CD4-positive, alpha-beta T cell (primary cell): ENCODE results near the gene TBC1D22A. TPM values are rescaled to one million over a fixed set of nuclear protein-coding genes. Genes with fewer than 3 reads are reported as not detected.
A peak's percentile ranks its signal among the peaks of the same experiment; 100 is the strongest.

ENCODE experiments used
- ATAC-seq: fragments of 200-7000 bp; cut with Tn5 transposase; one replicate; pipeline ENCODE4 v1.10.0; 2022; ENCODE audit warnings: mild to moderate bottlenecking; ENCODE audit not compliant: poor library complexity
- CTCF ChIA-PET: fragments of 350-600 bp; sonication (Branson Sonifier 250); formaldehyde crosslinking; loops from one replicate; lab custom pipeline; 2021; ENCODE audit warnings: antibody characterized with exemption, inconsistent platforms; lab: Charles Lee
- POLR2A ChIA-PET: fragments of 350-600 bp; sonication (Branson Sonifier 250); formaldehyde crosslinking; loops from one replicate; lab custom pipeline; 2021; ENCODE audit warnings: antibody characterized with exemption, inconsistent platforms; lab: Charles Lee
- DNase-seq, 14 experiments: peaks; one replicate each; pipeline ENCODE4 v3.0.0-alpha.2; 2013 to 2020; ENCODE audit warnings: mixed read lengths in 2 of 14
- H3K27ac ChIP-seq, 2 donors: one replicate each; pipeline versions ENCODE4 v1.5.1 to v1.7.0; 2013; ENCODE audit warnings: low read length in 2 of 2, low read depth in 1 of 2, mild to moderate bottlenecking in 1 of 2
- H3K27me3 ChIP-seq, 2 experiments: 1 replicate in 1 of 2; 2 replicates in 1 of 2; pipeline versions ENCODE4 v1.6.1 to v1.7.0; 2013; ENCODE audit warnings: low read length in 2 of 2, control low read depth in 1 of 2, mild to moderate bottlenecking in 1 of 2, moderate library complexity in 1 of 2; ENCODE audit not compliant: insufficient read depth in 2 of 2, control insufficient read depth in 1 of 2
- H3K36me3 ChIP-seq: one replicate; pipeline ENCODE4 v1.6.1; 2013; ENCODE audit warnings: low read length, control low read depth; ENCODE audit not compliant: insufficient read depth
- H3K4me1 ChIP-seq: one replicate; pipeline ENCODE4 v1.6.1; 2013; ENCODE audit warnings: low read length, control low read depth; ENCODE audit not compliant: insufficient read depth
- H3K4me3 ChIP-seq: one replicate; pipeline ENCODE4 v1.5.1; 2013; ENCODE audit warnings: mild to moderate bottlenecking, low read length, moderate library complexity
- H3K9me3 ChIP-seq, 2 experiments: 1 replicate in 1 of 2; 2 replicates in 1 of 2; pipeline versions ENCODE4 v1.6.1 to v1.7.0; 2013; ENCODE audit warnings: low read length in 2 of 2, mild to moderate bottlenecking in 2 of 2, control low read depth in 1 of 2, moderate library complexity in 1 of 2; ENCODE audit not compliant: control insufficient read depth in 1 of 2, insufficient read depth in 1 of 2
- H3K27ac Mint-ChIP-seq: one replicate; pipeline ENCODE4 v1.8.0; 2020; ENCODE audit warnings: mixed read lengths
- H3K27me3 Mint-ChIP-seq: one replicate; pipeline ENCODE4 v1.8.0; 2021; ENCODE audit warnings: mixed read lengths
- H3K36me3 Mint-ChIP-seq: one replicate; pipeline ENCODE4 v1.8.0; 2021; ENCODE audit warnings: low read depth, mixed read lengths
- H3K4me1 Mint-ChIP-seq: one replicate; pipeline ENCODE4 v1.8.0; 2021; ENCODE audit warnings: low read depth, mixed read lengths
- H3K4me3 Mint-ChIP-seq: one replicate; pipeline ENCODE4 v1.8.0; 2020; ENCODE audit warnings: mild to moderate bottlenecking, mixed read lengths
- H3K9me3 Mint-ChIP-seq: one replicate; pipeline ENCODE4 v1.8.0; 2020; ENCODE audit warnings: mixed read lengths
- intact Hi-C, 2 experiments: fragments of 100-400 bp; cut with DNase I in 1 of 2; cut with micrococcal nuclease in 1 of 2; formaldehyde crosslinking; loops; one replicate each; pipeline versions ENCODE4 v1.15.1 to v1.9.0; 2023 to 2025; cut with DNase I, micrococcal nuclease
- total RNA-seq, 174 experiments: library from RNA in 2 of 174; stranded (reverse) in 2 of 174; gene quantifications; one replicate each; pipeline ENCODE4 v1.2.3 and lab custom pipeline; 2021 to 2026
- TF ChIP-seq, protein P1 (sequence below): fragments of 200-600 bp; IDR thresholded peaks from one replicate; pipeline ENCODE4 v1.8.0; 2022; ENCODE audit warnings: antibody characterized with exemption, mild to moderate bottlenecking

TBC1D22A gene
- total RNA-seq, 2 experiments from 2014 or later = 27.1 to 31.7 TPM

GRCh38 chr22:46726066-46726985, 36.1 kb upstream of the TBC1D22A start:
- H3K4me1 ChIP-seq = peaks cover 62% of the 10 kb centered on the region
- no peaks in the 10 kb centered on the region for H3K9me3 ChIP-seq
- intact Hi-C loops = no loop called here
- TF ChIP-seq, protein P1, sequence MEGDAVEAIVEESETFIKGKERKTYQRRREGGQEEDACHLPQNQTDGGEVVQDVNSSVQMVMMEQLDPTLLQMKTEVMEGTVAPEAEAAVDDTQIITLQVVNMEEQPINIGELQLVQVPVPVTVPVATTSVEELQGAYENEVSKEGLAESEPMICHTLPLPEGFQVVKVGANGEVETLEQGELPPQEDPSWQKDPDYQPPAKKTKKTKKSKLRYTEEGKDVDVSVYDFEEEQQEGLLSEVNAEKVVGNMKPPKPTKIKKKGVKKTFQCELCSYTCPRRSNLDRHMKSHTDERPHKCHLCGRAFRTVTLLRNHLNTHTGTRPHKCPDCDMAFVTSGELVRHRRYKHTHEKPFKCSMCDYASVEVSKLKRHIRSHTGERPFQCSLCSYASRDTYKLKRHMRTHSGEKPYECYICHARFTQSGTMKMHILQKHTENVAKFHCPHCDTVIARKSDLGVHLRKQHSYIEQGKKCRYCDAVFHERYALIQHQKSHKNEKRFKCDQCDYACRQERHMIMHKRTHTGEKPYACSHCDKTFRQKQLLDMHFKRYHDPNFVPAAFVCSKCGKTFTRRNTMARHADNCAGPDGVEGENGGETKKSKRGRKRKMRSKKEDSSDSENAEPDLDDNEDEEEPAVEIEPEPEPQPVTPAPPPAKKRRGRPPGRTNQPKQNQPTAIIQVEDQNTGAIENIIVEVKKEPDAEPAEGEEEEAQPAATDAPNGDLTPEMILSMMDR = no peak
- peaks cover 69% of the 10 kb centered on the region for H3K36me3 Mint-ChIP-seq
- ChIA-PET POLR2A (no interaction called here), CTCF (interaction anchor here (1.2 kb wide), 1 partner anchor 163 kb away, joined by 3 read pairs; no protein-coding TSS in a partner anchor)
- no peaks in the 10 kb centered on the region for H3K27me3 Mint-ChIP-seq
- no peaks in the 10 kb centered on the region for H3K9me3 Mint-ChIP-seq
- no peaks in the 10 kb centered on the region for H3K27me3 ChIP-seq
- DNase-seq (no peak), ATAC-seq (no peak)
- H3K4me3 ChIP-seq = no peak overlapping the region
- H3K4me3 Mint-ChIP-seq = no peak overlapping the region
- H3K36me3 ChIP-seq = peaks cover 67% of the 10 kb centered on the region
- H3K27ac ChIP-seq = no peak overlapping the region
- H3K4me1 Mint-ChIP-seq = peaks cover 36% of the 10 kb centered on the region
- peak overlapping the region; percentile 59 for H3K27ac Mint-ChIP-seq

- no peak overlapping the region for H3K27ac ChIP-seq
- H3K27ac Mint-ChIP-seq = peak overlapping the region; percentile 59
- ChIA-PET POLR2A (no interaction called here), CTCF (no interaction called here)
- TF ChIP-seq, protein P1 = no peak
- DNase-seq = no peak
- no peaks in the 10 kb centered on the region for H3K27me3 ChIP-seq
- H3K4me1 ChIP-seq = peaks cover 68% of the 10 kb centered on the region
- H3K4me3 ChIP-seq = no peak overlapping the region
- peaks cover 67% of the 10 kb centered on the region for H3K36me3 ChIP-seq
- no peak for ATAC-seq
- H3K27me3 Mint-ChIP-seq = no peaks in the 10 kb centered on the region
- peaks cover 42% of the 10 kb centered on the region for H3K4me1 Mint-ChIP-seq
- peaks cover 69% of the 10 kb centered on the region for H3K36me3 Mint-ChIP-seq
- no peaks in the 10 kb centered on the region for H3K9me3 Mint-ChIP-seq
- H3K9me3 ChIP-seq = no peaks in the 10 kb centered on the region
- intact Hi-C loops = no loop called here
- H3K4me3 Mint-ChIP-seq = no peak overlapping the region
These were observed 35.5 kb upstream of the TBC1D22A start for GRCh38 chr22:46726986-46727317.

- no peak for ATAC-seq
- H3K27ac ChIP-seq = no peak overlapping the region
- ChIA-PET POLR2A (no interaction called here), CTCF (no interaction called here)
- intact Hi-C loops = no loop called here
- H3K27me3 ChIP-seq = no peaks in the 10 kb centered on the region
- Mint-ChIP-seq H3K27me3 (no peaks in the 10 kb centered on the region), H3K27ac (peak overlapping the region; percentile 59), H3K4me3 (no peak overlapping the region), H3K9me3 (no peaks in the 10 kb centered on the region), H3K36me3 (peaks cover 71% of the 10 kb centered on the region), H3K4me1 (peaks cover 52% of the 10 kb centered on the region)
- peaks cover 66% of the 10 kb centered on the region for H3K36me3 ChIP-seq
- DNase-seq = no peak
- H3K9me3 ChIP-seq = no peaks in the 10 kb centered on the region
- no peak overlapping the region for H3K4me3 ChIP-seq
- TF ChIP-seq, protein P1 = no peak
- H3K4me1 ChIP-seq = peaks cover 71% of the 10 kb centered on the region
These were observed 34.6 kb upstream of the TBC1D22A start for GRCh38 chr22:46727813-46728364.
